Astrocyte (in vitro differentiated cells and primary cell): ENCODE data around the gene RTP3. TPM values are rescaled to one million over a fixed set of nuclear protein-coding genes. Genes with fewer than 3 reads are reported as not detected.

Source experiments
- DNase-seq: peaks from one replicate; pipeline ENCODE4 v3.0.0-alpha.2; 2010; ENCODE audit warnings: low read depth
- FAIRE-seq: peaks from 2 replicates; lab custom pipeline; 2011; peaks lifted over from hg19 to GRCh38; lab: Jason Lieb, UNC
- H2AFZ ChIP-seq: 2 replicates; pipeline ENCODE4 v1.6.0; 2012; ENCODE audit warnings: low read depth, low read length, inconsistent platforms
- H3K27ac ChIP-seq: 2 replicates; pipeline ENCODE4 v1.5.1; 2011; ENCODE audit warnings: low read depth, low read length, inconsistent platforms
- H3K27me3 ChIP-seq: 2 replicates; pipeline ENCODE4 v1.6.0; 2011; ENCODE audit warnings: low read length, inconsistent platforms; ENCODE audit not compliant: insufficient read depth
- H3K36me3 ChIP-seq: 2 replicates; pipeline ENCODE4 v1.5.1; 2011; ENCODE audit warnings: low read length, inconsistent platforms; ENCODE audit not compliant: insufficient read depth
- H3K4me1 ChIP-seq: 2 replicates; pipeline ENCODE4 v1.5.1; 2011; ENCODE audit warnings: low read length, inconsistent platforms; ENCODE audit not compliant: insufficient read depth
- H3K4me2 ChIP-seq: 2 replicates; pipeline ENCODE4 v1.6.0; 2012; ENCODE audit warnings: low read length, inconsistent platforms
- H3K4me3 ChIP-seq: 2 replicates; pipeline ENCODE4 v1.5.1; 2011; ENCODE audit warnings: low read depth, mild to moderate bottlenecking, low read length, inconsistent platforms; ENCODE audit not compliant: insufficient read depth
- H3K79me2 ChIP-seq: 2 replicates; pipeline ENCODE4 v1.6.0; 2012; ENCODE audit warnings: mild to moderate bottlenecking, low read length, inconsistent platforms; ENCODE audit not compliant: insufficient read depth
- H3K9ac ChIP-seq: 2 replicates; pipeline ENCODE4 v1.6.0; 2012; ENCODE audit warnings: mild to moderate bottlenecking, low read length, inconsistent platforms
- H3K9me3 ChIP-seq: 2 replicates; pipeline ENCODE4 v1.5.1; 2012; ENCODE audit warnings: low read depth, mild to moderate bottlenecking, low read length, inconsistent platforms; ENCODE audit not compliant: insufficient read depth
- H4K20me1 ChIP-seq: 2 replicates; pipeline ENCODE4 v1.6.0; 2012; ENCODE audit warnings: low read length, inconsistent platforms; ENCODE audit not compliant: insufficient read depth
- H3K27ac Mint-ChIP-seq: one replicate; pipeline ENCODE4 v1.8.0; 2021; ENCODE audit warnings: mild to moderate bottlenecking, mixed read lengths; ENCODE audit not compliant: unreplicated experiment
- H3K27me3 Mint-ChIP-seq: one replicate; pipeline ENCODE4 v1.8.0; 2021; ENCODE audit warnings: low read depth, mixed read lengths; ENCODE audit not compliant: unreplicated experiment
- H3K36me3 Mint-ChIP-seq: one replicate; pipeline ENCODE4 v1.8.0; 2021; ENCODE audit warnings: low read depth, mixed read lengths; ENCODE audit not compliant: unreplicated experiment
- H3K4me1 Mint-ChIP-seq: one replicate; pipeline ENCODE4 v1.8.0; 2021; ENCODE audit warnings: low read depth, mixed read lengths; ENCODE audit not compliant: unreplicated experiment
- H3K4me3 Mint-ChIP-seq: one replicate; pipeline ENCODE4 v1.8.0; 2021; ENCODE audit warnings: mild to moderate bottlenecking, moderate library complexity, mixed read lengths; ENCODE audit not compliant: unreplicated experiment
- H3K9me3 Mint-ChIP-seq: one replicate; pipeline ENCODE4 v1.8.0; 2021; ENCODE audit warnings: mild to moderate bottlenecking, mixed read lengths; ENCODE audit not compliant: unreplicated experiment
- EZH2 ChIP-seq: IDR thresholded peaks from 2 replicates; pipeline ENCODE4 v1.6.1; 2012; ENCODE audit warnings: mild to moderate bottlenecking, low read length, inconsistent platforms; ENCODE audit not compliant: insufficient read depth
- total RNA-seq: library from RNA; stranded (reverse); gene quantifications from 2 replicates; pipeline ENCODE4 v1.2.1, GENCODE V29; 2021
- TF ChIP-seq, protein P1 (sequence below): IDR thresholded peaks from 2 replicates; pipeline ENCODE4 v1.5.1; 2011; ENCODE audit warnings: low read depth, mild to moderate bottlenecking, inconsistent platforms, low read length, moderate library complexity; ENCODE audit not compliant: insufficient read depth

Gene RTP3
- total RNA-seq, 1 donor from 2014 or later = not detected

DNA sequence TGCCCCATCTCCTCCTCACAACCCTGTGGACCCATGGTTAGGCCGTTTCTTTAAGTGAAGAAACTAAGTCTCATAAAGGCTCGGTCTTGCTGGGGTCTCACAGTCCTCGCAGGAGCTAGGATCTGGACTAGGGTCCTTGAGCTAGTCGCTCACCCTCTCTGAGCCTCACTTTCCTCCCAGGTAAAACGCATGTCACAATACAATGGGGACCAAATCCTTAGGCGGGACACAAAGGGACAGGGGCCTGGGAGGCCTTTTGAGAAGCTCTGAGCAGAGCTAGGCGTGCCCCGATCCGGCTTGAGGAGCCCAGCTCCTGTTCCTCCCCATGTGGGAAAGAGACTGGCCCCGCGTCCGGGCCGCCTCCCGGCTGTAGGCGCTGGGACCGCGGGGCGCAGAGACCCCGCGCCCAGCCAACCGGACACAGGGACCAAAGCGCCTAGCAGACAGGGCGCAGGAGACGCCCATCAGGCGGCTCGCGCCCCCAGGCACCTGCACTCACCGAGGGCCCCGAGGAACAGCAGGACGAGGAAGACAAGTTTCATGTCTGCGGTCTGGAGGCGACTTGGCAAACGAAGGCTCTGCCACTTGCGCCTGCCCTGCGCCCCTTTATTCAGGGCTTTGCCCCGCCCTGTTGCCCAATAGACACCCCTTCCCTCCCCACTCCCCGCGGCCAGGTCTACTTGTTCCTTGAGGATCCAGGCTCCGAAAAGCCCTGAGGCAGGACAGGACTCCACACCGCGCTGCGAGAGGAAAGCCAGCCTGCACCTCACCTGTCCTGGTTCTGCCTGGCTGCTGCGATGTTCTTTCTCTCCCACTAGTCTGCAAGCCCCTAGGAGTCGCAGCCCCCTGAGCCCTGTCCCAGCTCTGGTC, 33.2 kb upstream of the RTP3 start, which contains the start of gene LTF:
Gene LTF, minus strand, starts transcription at position 580 of the 870 bp plus-strand sequence. Its CDS starts 38 bp downstream, at position 542.
- Histone ChIP-seq H2AFZ (no peak within 1 kb of the TSS), H3K4me2 (no peak within 1 kb of the TSS)
- DNase-seq = no peak

GRCh38 chr3:46465196-46465520, 32.6 kb upstream of the RTP3 start:
- Histone ChIP-seq H3K4me1 (no peaks in the 10 kb centered on the region), H3K9me3 (no peaks in the 10 kb centered on the region), H3K79me2 (no peaks in the 10 kb centered on the region), H4K20me1 (no peaks in the 10 kb centered on the region), H3K36me3 (no peaks in the 10 kb centered on the region), H3K27me3 (peaks cover 37% of the 10 kb centered on the region), H3K9ac (no peak overlapping the region), H3K4me2 (no peak overlapping the region), H3K27ac (no peak overlapping the region), H2AFZ (no peak overlapping the region), H3K4me3 (no peak overlapping the region)
- Mint-ChIP-seq H3K4me3 (no peak overlapping the region), H3K27ac (no peak overlapping the region), H3K27me3 (peaks cover 62% of the 10 kb centered on the region), H3K9me3 (no peaks in the 10 kb centered on the region), H3K36me3 (no peaks in the 10 kb centered on the region), H3K4me1 (peaks cover 6% of the 10 kb centered on the region)
- TF ChIP-seq, protein P1, sequence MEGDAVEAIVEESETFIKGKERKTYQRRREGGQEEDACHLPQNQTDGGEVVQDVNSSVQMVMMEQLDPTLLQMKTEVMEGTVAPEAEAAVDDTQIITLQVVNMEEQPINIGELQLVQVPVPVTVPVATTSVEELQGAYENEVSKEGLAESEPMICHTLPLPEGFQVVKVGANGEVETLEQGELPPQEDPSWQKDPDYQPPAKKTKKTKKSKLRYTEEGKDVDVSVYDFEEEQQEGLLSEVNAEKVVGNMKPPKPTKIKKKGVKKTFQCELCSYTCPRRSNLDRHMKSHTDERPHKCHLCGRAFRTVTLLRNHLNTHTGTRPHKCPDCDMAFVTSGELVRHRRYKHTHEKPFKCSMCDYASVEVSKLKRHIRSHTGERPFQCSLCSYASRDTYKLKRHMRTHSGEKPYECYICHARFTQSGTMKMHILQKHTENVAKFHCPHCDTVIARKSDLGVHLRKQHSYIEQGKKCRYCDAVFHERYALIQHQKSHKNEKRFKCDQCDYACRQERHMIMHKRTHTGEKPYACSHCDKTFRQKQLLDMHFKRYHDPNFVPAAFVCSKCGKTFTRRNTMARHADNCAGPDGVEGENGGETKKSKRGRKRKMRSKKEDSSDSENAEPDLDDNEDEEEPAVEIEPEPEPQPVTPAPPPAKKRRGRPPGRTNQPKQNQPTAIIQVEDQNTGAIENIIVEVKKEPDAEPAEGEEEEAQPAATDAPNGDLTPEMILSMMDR = no peak
- no peak for TF ChIP-seq EZH2
- DNase-seq (no peak), FAIRE-seq (no peak)

More for the DNA sequence above, 33.2 kb upstream of the RTP3 start, which contains the start of gene LTF:
- Histone ChIP-seq H3K79me2 (no peaks in the 10 kb centered on the region), H3K4me3 (no peak within 1 kb of the TSS), H3K9ac (no peak within 1 kb of the TSS), H3K4me1 (no peaks in the 10 kb centered on the region), H3K27me3 (peaks cover 37% of the 10 kb centered on the region), H3K27ac (no peak within 1 kb of the TSS), H3K9me3 (no peaks in the 10 kb centered on the region), H4K20me1 (no peaks in the 10 kb centered on the region), H3K36me3 (no peaks in the 10 kb centered on the region)
- no peaks in the 10 kb centered on the region for H3K9me3 Mint-ChIP-seq
- peaks cover 57% of the 10 kb centered on the region for H3K27me3 Mint-ChIP-seq
- H3K4me3 Mint-ChIP-seq = no peak within 1 kb of the TSS
- peaks cover 8% of the 10 kb centered on the region for H3K4me1 Mint-ChIP-seq
- no peaks in the 10 kb centered on the region for H3K36me3 Mint-ChIP-seq
- TF ChIP-seq, protein P1 = no peak
- TF ChIP-seq EZH2 = peak; percentile 83
- no peak within 1 kb of the TSS for H3K27ac Mint-ChIP-seq
- no peak for FAIRE-seq

GRCh38 chr3:46466273-46466672, 31.5 kb upstream of the RTP3 start:
- no peaks in the 10 kb centered on the region for H3K9me3 Mint-ChIP-seq
- Histone ChIP-seq H4K20me1 (no peaks in the 10 kb centered on the region), H3K9ac (no peak overlapping the region), H3K4me2 (no peak overlapping the region), H3K9me3 (no peaks in the 10 kb centered on the region), H3K27me3 (peaks cover 37% of the 10 kb centered on the region), H3K79me2 (no peaks in the 10 kb centered on the region), H3K27ac (no peak overlapping the region), H3K36me3 (no peaks in the 10 kb centered on the region), H2AFZ (no peak overlapping the region), H3K4me3 (no peak overlapping the region), H3K4me1 (no peaks in the 10 kb centered on the region)
- no peak for DNase-seq
- peaks cover 68% of the 10 kb centered on the region for H3K27me3 Mint-ChIP-seq
- H3K36me3 Mint-ChIP-seq = no peaks in the 10 kb centered on the region
- H3K4me3 Mint-ChIP-seq = no peak overlapping the region
- H3K4me1 Mint-ChIP-seq = peaks cover 6% of the 10 kb centered on the region
- H3K27ac Mint-ChIP-seq = no peak overlapping the region
- FAIRE-seq = no peak
- TF ChIP-seq EZH2 = no peak
- TF ChIP-seq, protein P1 = no peak
